GM23248 (cell line): ENCODE data around the gene PPP1R13B.

Source experiments
- EZH2 ChIP-seq: fragments of 200-600 bp; sonication (generic); IDR thresholded peaks from 2 replicates; pipeline ENCODE4 v1.6.1; 2018; ENCODE audit warnings: antibody characterized with exemption, mild to moderate bottlenecking; ENCODE audit not compliant: insufficient read depth, poor library complexity, severe bottlenecking
- EZH2phosphoT487 ChIP-seq: fragments of 200-600 bp; sonication (generic); IDR thresholded peaks from 2 replicates; pipeline ENCODE4 v1.6.1; 2018; ENCODE audit warnings: antibody characterized with exemption, moderate library complexity, mild to moderate bottlenecking, low read depth; ENCODE audit not compliant: insufficient read depth

DNA sequence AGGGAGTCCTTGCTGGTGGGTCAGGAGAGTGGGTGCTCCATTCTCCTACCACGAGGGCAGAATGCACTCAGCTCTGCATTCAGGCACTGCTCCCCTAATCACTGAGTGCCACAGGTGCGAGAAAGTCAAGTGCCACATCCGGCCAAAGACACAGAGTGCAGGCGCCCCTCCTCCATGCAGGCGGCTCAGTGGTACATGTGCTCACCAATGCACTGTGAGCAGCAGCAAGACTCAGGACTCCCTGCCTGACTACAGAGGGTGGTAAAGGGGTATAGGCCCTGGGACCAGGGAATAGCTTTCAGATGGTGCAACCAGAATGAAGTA, 98.9 kb downstream of the PPP1R13B start:
- TF ChIP-seq EZH2phosphoT487, result no peak
- TF ChIP-seq EZH2, result no peak
